T-helper 2 cell treated with Interferon-gamma antibody and Interleukin-4, amounts not matched to agents 5 μg/mL and 100 μg/mL, for 36 hours (primary cell): ENCODE data around the gene USP14.
"Not testable (repeated sequence)": the region's sequence is repeated elsewhere in the genome, so short reads cannot be mapped to it uniquely, and the experiment has no call there.

Source experiments
- DNase-seq: peaks from one replicate; pipeline ENCODE4 v3.0.0; 2021; ENCODE audit warnings: low spot score
- H3K27ac Mint-ChIP-seq: one replicate; pipeline ENCODE4 v1.8.0; 2021; ENCODE audit warnings: mild to moderate bottlenecking, mixed read lengths
- H3K27me3 Mint-ChIP-seq: one replicate; pipeline ENCODE4 v1.8.0; 2021; ENCODE audit warnings: low read depth, mixed read lengths
- H3K36me3 Mint-ChIP-seq: one replicate; pipeline ENCODE4 v1.8.0; 2021; ENCODE audit warnings: low read depth, mixed read lengths
- H3K4me1 Mint-ChIP-seq: one replicate; pipeline ENCODE4 v1.8.0; 2021; ENCODE audit warnings: low read depth, mixed read lengths
- H3K4me3 Mint-ChIP-seq: one replicate; pipeline ENCODE4 v1.8.0; 2022; ENCODE audit warnings: mild to moderate bottlenecking, moderate library complexity, mixed read lengths
- H3K9me3 Mint-ChIP-seq: one replicate; pipeline ENCODE4 v1.8.0; 2021; ENCODE audit warnings: mixed read lengths

USP14 gene

GRCh38 chr18:158128-159036 is at the start of gene USP14:
Gene USP14, plus strand, starts transcription at chr18:158557. Its CDS starts 142 bp downstream, at chr18:158699.
- Mint-ChIP-seq H3K4me3 (peak within 1 kb of the TSS; percentile 97), H3K36me3 (peaks cover 9% of the 10 kb centered on the region), H3K27me3 (no peaks in the 10 kb centered on the region), H3K9me3 (no peaks in the 10 kb centered on the region), H3K4me1 (peaks cover 16% of the 10 kb centered on the region), H3K27ac (peak within 1 kb of the TSS; percentile 97)
- peak; percentile 97 for DNase-seq

- not testable (repeated sequence) for DNase-seq, H3K36me3 Mint-ChIP-seq, H3K27ac Mint-ChIP-seq, H3K4me1 Mint-ChIP-seq, H3K27me3 Mint-ChIP-seq, H3K4me3 Mint-ChIP-seq
- peaks cover 32% of the 10 kb centered on the region for H3K9me3 Mint-ChIP-seq
Measured at GRCh38 chr18:108665-109063, 49.7 kb upstream of the USP14 start.

GRCh38 chr18:109130-109921 is 49.0 kb upstream of the USP14 start:
- DNase-seq = peak; percentile 29
- not testable (repeated sequence) for H3K4me3 Mint-ChIP-seq, H3K4me1 Mint-ChIP-seq, H3K36me3 Mint-ChIP-seq, H3K27ac Mint-ChIP-seq, H3K27me3 Mint-ChIP-seq
- peaks cover 32% of the 10 kb centered on the region for H3K9me3 Mint-ChIP-seq

- not testable (repeated sequence) for H3K27me3 Mint-ChIP-seq, H3K4me3 Mint-ChIP-seq, H3K36me3 Mint-ChIP-seq, H3K4me1 Mint-ChIP-seq, DNase-seq, H3K27ac Mint-ChIP-seq
- peaks cover 32% of the 10 kb centered on the region for H3K9me3 Mint-ChIP-seq
Measured at GRCh38 chr18:109922-110261, 48.5 kb upstream of the USP14 start.

- peak overlapping the region; percentile 84 for H3K4me3 Mint-ChIP-seq
- peak; percentile 52 for DNase-seq
Measured at GRCh38 chr18:110351-111201, 47.8 kb upstream of the USP14 start.

GRCh38 chr18:111306-112014 is 46.9 kb upstream of the USP14 start:
- DNase-seq = peak; percentile 60
- Mint-ChIP-seq H3K4me1 (peaks cover 10% of the 10 kb centered on the region), H3K27me3 (peaks cover 4% of the 10 kb centered on the region), H3K36me3 (peaks cover 4% of the 10 kb centered on the region), H3K27ac (peak overlapping the region; percentile 88), H3K9me3 (peaks cover 32% of the 10 kb centered on the region), H3K4me3 (peak overlapping the region; percentile 84)

More at GRCh38 chr18:110351-111201, 47.8 kb upstream of the USP14 start:
- peaks cover 32% of the 10 kb centered on the region for H3K9me3 Mint-ChIP-seq
- H3K27ac Mint-ChIP-seq, H3K27me3 Mint-ChIP-seq, H3K36me3 Mint-ChIP-seq, H3K4me1 Mint-ChIP-seq: not testable (repeated sequence)

- H3K4me1 Mint-ChIP-seq, DNase-seq, H3K4me3 Mint-ChIP-seq, H3K27ac Mint-ChIP-seq, H3K36me3 Mint-ChIP-seq, H3K27me3 Mint-ChIP-seq: not testable (repeated sequence)
- H3K9me3 Mint-ChIP-seq = peaks cover 29% of the 10 kb centered on the region
Measured at GRCh38 chr18:112015-112733, 46.2 kb upstream of the USP14 start.

- peak overlapping the region; percentile 12 for H3K4me3 Mint-ChIP-seq
- not testable (repeated sequence) for H3K4me1 Mint-ChIP-seq, H3K36me3 Mint-ChIP-seq, H3K27ac Mint-ChIP-seq, H3K27me3 Mint-ChIP-seq, DNase-seq, H3K9me3 Mint-ChIP-seq
Measured at GRCh38 chr18:120539-121260, 37.7 kb upstream of the USP14 start.

- no peak overlapping the region for H3K27ac Mint-ChIP-seq
- no peaks in the 10 kb centered on the region for H3K4me1 Mint-ChIP-seq
- no peaks in the 10 kb centered on the region for H3K9me3 Mint-ChIP-seq
- no peak overlapping the region for H3K4me3 Mint-ChIP-seq
- no peaks in the 10 kb centered on the region for H3K36me3 Mint-ChIP-seq
- DNase-seq = no peak
- H3K27me3 Mint-ChIP-seq = no peaks in the 10 kb centered on the region
Measured at GRCh38 chr18:135045-135444, 23.3 kb upstream of the USP14 start.

- no peaks in the 10 kb centered on the region for H3K27me3 Mint-ChIP-seq
- H3K36me3 Mint-ChIP-seq = no peaks in the 10 kb centered on the region
- H3K27ac Mint-ChIP-seq = no peak overlapping the region
- no peak overlapping the region for H3K4me3 Mint-ChIP-seq
- no peaks in the 10 kb centered on the region for H3K9me3 Mint-ChIP-seq
- DNase-seq = no peak
- no peaks in the 10 kb centered on the region for H3K4me1 Mint-ChIP-seq
Measured at GRCh38 chr18:136433-136832, 21.9 kb upstream of the USP14 start.

- Mint-ChIP-seq H3K4me3 (no peak overlapping the region), H3K36me3 (no peaks in the 10 kb centered on the region), H3K27ac (no peak overlapping the region), H3K4me1 (no peaks in the 10 kb centered on the region), H3K9me3 (no peaks in the 10 kb centered on the region), H3K27me3 (no peaks in the 10 kb centered on the region)
- DNase-seq = no peak
Measured at GRCh38 chr18:137327-137726, 21.0 kb upstream of the USP14 start.

GRCh38 chr18:140670-141266 is 17.6 kb upstream of the USP14 start:
- Mint-ChIP-seq H3K4me1 (no peaks in the 10 kb centered on the region), H3K36me3 (no peaks in the 10 kb centered on the region), H3K4me3 (no peak overlapping the region), H3K27ac (no peak overlapping the region), H3K27me3 (no peaks in the 10 kb centered on the region), H3K9me3 (no peaks in the 10 kb centered on the region)
- no peak for DNase-seq
